Neutrophil (primary cell): Measurements from ENCODE around the gene NFIB.

Source experiments
- H3K27ac ChIP-seq: fragments of 200-600 bp; sonication (generic); 2 replicates; pipeline ENCODE4 v1.5.1; 2016; ENCODE audit warnings: mild to moderate bottlenecking, moderate library complexity
- H3K27me3 ChIP-seq: fragments of 200-600 bp; sonication (generic); 2 replicates; pipeline ENCODE4 v1.6.0; 2016; ENCODE audit warnings: mild to moderate bottlenecking
- H3K36me3 ChIP-seq: fragments of 200-600 bp; sonication (generic); 2 replicates; pipeline ENCODE4 v1.5.1; 2017
- H3K4me1 ChIP-seq, 2 experiments: fragments of 200-600 bp in 1 of 2; sonication (generic) in 1 of 2; 1 replicate in 1 of 2; 2 replicates in 1 of 2; pipeline versions ENCODE4 v1.5.1 to v1.6.1; 2013 to 2016; ENCODE audit warnings: low read depth in 1 of 2, low read length in 1 of 2, mild to moderate bottlenecking in 1 of 2, moderate library complexity in 1 of 2; ENCODE audit not compliant: control insufficient read depth in 1 of 2, insufficient read depth in 1 of 2
- H3K4me3 ChIP-seq, 2 experiments: fragments of 200-600 bp in 1 of 2; sonication (generic) in 1 of 2; 1 replicate in 1 of 2; 2 replicates in 1 of 2; pipeline ENCODE4 v1.5.1; 2013 to 2016; ENCODE audit warnings: low read depth in 1 of 2, low read length in 1 of 2, mild to moderate bottlenecking in 1 of 2, moderate library complexity in 1 of 2
- H3K9me3 ChIP-seq: fragments of 200-600 bp; sonication (generic); 2 replicates; pipeline ENCODE4 v1.5.1; 2016
- CTCF ChIP-seq: fragments of 200-600 bp; sonication (generic); IDR thresholded peaks from 2 replicates; pipeline ENCODE4 v1.5.1; 2016; ENCODE audit warnings: antibody characterized with exemption

NFIB gene

GRCh38 chr9:14350349-14350728, 36.4 kb upstream of the NFIB start:
- H3K4me3 ChIP-seq = no peak overlapping the region
- peaks cover 96% of the 10 kb centered on the region for H3K27me3 ChIP-seq
- H3K4me1 ChIP-seq = no peaks in the 10 kb centered on the region
- no peaks in the 10 kb centered on the region for H3K36me3 ChIP-seq
- no peak for TF ChIP-seq CTCF
- no peaks in the 10 kb centered on the region for H3K9me3 ChIP-seq
- H3K27ac ChIP-seq = no peak overlapping the region

- no peaks in the 10 kb centered on the region for H3K36me3 ChIP-seq
- no peaks in the 10 kb centered on the region for H3K9me3 ChIP-seq
- peaks cover 99% of the 10 kb centered on the region for H3K27me3 ChIP-seq
- H3K4me3 ChIP-seq = no peak overlapping the region
- H3K27ac ChIP-seq = no peak overlapping the region
- no peak for TF ChIP-seq CTCF
- no peaks in the 10 kb centered on the region for H3K4me1 ChIP-seq
Observed at GRCh38 chr9:14349447-14350348, 35.8 kb upstream of the NFIB start.

GRCh38 chr9:14349146-14349446, 35.2 kb upstream of the NFIB start:
- no peaks in the 10 kb centered on the region for H3K4me1 ChIP-seq
- no peak overlapping the region for H3K4me3 ChIP-seq
- H3K27me3 ChIP-seq = peaks cover 99% of the 10 kb centered on the region
- no peaks in the 10 kb centered on the region for H3K9me3 ChIP-seq
- no peak for TF ChIP-seq CTCF
- H3K27ac ChIP-seq = no peak overlapping the region
- no peaks in the 10 kb centered on the region for H3K36me3 ChIP-seq

- Histone ChIP-seq H3K27me3 (peaks cover 99% of the 10 kb centered on the region), H3K36me3 (no peaks in the 10 kb centered on the region), H3K4me1 (no peaks in the 10 kb centered on the region), H3K27ac (no peak overlapping the region), H3K9me3 (no peaks in the 10 kb centered on the region), H3K4me3 (no peak overlapping the region)
- TF ChIP-seq CTCF = no peak
Observed at GRCh38 chr9:14348373-14349145, 34.6 kb upstream of the NFIB start.

GRCh38 chr9:14348123-14348372, 34.1 kb upstream of the NFIB start:
- H3K4me3 ChIP-seq = no peak overlapping the region
- TF ChIP-seq CTCF = no peak
- no peaks in the 10 kb centered on the region for H3K36me3 ChIP-seq
- H3K4me1 ChIP-seq = no peaks in the 10 kb centered on the region
- no peak overlapping the region for H3K27ac ChIP-seq
- H3K27me3 ChIP-seq = peaks cover 100% of the 10 kb centered on the region
- no peaks in the 10 kb centered on the region for H3K9me3 ChIP-seq
